Amniotic stem cell (primary cell): ENCODE results near the gene FCAR.
"Not testable (repeated sequence)": the region's sequence is repeated elsewhere in the genome, so short reads cannot be mapped to it uniquely, and the experiment has no call there.

Experiments
- DNase-seq: peaks from one replicate; lab custom pipeline; 2025; lab: John Stamatoyannopoulos, UW

The FCAR gene

DNA sequence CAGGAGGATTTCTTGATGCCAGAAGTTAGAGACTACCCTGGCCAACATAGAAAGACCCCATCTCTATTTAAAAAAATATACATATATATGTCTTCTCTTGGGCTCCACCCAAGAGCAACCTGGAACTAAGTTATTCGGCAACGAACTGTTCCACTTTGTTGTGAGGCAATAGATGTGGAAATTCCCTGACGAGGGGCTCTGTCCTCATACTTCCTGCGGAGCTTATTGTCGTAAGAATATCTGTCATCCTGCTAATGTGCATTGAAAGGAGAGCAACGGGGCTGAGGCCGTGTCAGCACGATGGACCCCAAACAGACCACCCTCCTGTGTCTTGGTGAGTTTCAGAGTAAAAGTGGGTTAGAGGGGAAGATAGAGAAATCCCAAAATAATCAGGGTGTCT is at the start of gene FCAR:
TSS of gene FCAR (plus strand) at position 246 of the 400 bp plus-strand sequence. CDS start at position 301, 55 bp downstream.
- DNase-seq: no peak

DNA sequence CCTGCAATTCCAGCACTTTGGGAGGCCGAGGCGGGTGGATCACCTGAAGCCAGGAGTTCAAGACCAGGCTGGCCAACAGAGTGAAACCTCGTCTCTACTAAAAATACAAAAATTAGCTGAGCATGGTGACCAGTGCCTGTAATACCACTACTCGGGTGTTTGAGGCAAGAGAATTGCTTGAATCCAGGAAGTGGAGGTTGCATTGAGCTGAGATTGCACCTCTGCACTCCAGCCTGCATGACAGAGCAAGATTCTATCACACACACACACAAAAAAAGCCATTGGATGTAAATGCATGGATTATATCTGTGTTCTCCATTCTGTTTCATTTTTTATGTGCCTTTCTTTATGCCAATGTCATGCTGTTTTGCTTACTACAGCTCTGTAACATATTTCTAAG is 49.6 kb upstream of the FCAR start:
- not testable (repeated sequence) for DNase-seq

DNA sequence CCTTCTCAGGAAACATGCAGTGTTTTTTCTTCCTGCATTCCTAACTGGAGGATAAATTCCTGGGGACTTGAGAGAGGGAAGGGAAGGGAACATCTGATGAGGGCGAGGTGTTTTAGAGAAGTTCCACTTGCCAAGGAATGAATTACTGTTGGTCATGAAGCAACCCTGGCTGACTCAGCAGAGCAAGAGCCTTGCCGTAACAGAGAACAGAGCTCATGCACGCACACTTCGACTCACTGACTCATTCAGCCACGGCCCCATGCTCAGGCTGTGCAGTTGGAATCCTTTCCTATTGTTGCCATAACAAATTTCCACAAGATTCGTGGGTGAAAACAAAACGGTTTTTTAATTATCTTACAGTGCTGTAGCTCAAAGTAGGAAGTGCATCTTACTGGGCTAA is 48.7 kb upstream of the FCAR start:
- DNase-seq: not testable (repeated sequence)

DNA sequence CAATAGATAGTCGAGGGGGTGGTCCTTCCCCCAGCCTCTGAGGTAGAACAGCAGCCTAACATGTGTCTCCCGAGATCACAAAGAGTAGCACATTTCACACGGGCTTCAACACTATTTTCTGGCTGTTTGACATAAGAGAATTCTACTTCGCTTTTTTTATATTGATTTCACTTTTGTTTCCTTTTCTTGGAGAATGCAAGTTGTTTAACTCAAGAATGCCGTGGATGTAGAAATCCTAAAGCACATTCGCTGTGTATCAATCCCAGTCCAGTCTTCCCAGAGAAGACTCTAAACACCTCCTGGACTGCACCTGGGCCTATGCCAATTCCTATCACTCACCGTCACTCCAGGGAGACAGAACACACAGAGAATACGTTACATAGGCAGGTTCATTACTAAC is 46.0 kb upstream of the FCAR start:
- DNase-seq: not testable (repeated sequence)

DNA sequence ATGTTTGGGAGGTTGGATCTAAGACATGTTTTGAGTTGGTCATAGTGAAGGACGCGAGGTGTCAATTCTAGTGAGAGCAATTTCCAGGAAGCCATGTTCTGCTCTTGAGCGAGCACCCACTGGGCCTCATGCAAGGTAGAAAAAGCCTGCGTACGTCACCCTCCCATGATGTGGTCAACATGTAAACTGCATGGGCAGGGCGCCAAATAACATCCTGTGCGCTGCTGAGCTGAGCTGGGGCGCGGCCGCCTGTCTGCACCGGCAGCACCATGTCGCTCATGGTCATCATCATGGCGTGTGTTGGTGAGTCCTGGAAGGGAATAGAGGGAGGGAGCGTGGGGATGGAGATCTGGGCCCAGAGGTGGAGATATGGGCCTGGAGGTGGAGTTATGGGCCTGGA is 41.5 kb upstream of the FCAR start, which contains the start of gene KIR2DS4:
TSS of gene KIR2DS4 (plus strand) at position 181 of the 400 bp plus-strand sequence.
- DNase-seq: not testable (repeated sequence)

DNA sequence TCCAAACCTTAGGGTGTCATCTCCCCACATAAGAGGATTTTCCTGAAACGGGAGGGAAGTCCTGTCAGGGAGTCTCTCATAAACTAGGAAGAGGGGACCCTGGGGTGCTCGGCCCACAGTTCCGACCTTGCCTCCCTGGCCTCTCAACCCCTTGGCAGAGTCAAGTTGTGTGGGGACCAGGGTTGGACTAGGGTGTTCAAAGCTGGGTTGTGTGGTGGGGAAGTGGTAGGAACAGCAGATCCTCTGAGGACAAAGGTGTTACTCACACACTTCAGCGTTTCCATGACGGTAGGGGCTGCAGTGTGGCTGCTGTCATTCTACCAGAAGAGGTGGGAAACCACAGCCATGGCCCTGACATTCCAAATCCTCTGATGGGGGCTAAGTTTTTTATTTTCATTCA is 38.9 kb upstream of the FCAR start:
- DNase-seq: not testable (repeated sequence)

DNA sequence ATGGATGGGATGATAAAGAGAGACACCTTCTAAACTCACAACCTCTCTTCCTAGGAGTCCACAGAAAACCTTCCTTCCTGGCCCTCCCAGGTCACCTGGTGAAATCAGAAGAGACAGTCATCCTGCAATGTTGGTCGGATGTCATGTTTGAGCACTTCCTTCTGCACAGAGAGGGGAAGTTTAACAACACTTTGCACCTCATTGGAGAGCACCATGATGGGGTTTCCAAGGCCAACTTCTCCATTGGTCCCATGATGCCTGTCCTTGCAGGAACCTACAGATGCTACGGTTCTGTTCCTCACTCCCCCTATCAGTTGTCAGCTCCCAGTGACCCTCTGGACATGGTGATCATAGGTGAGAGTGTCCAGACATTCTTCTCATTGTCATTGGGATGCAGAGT is 36.5 kb upstream of the FCAR start:
- DNase-seq: not testable (repeated sequence)

DNA sequence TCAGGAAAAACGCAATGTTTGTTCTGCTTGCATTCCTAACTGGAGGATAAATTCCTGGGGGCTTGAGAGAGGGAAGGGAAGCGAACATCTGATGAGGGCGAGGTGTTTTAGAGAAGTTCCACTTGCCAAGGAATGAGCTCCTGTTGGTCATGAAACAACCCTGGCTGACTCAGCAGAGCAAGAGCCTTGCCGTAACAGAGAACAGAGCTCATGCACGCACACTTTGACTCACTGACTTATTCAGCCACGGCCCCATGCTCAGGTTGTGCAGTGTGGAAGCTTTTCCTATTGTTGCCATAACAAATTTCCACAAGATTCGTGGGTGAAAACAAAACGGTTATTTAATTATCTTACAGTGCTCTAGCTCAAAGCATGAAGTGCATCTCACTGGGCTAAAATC is 30.9 kb upstream of the FCAR start:
- DNase-seq: not testable (repeated sequence)

DNA sequence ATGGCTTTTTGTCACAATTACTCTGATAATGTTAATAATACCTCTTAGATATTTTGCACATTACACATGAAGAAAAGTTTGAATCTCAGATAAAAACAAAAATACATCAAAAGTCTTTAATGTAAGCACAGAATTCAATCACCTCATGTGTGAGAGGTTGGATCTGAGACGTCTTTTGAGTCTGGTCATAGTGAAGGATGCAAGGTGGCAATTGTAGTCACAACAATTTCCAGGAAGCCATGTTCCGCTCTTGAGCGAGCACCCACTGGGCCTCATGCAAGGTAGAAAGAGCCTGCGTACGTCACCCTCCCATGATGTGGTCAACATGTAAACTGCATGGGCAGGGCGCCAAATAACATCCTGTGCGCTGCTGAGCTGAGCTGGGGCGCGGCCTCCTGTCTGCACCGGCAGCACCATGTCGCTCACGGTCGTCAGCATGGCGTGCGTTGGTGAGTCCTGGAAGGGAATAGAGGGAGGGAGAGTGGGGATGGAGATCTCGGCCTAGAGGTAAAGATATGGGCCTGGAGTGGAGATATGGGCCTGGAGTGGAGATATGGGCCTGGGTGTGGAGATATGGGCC is 23.9 kb upstream of the FCAR start, which contains the start of gene KIR3DL2:
TSS of gene KIR3DL2 (plus strand) at position 383 of the 580 bp plus-strand sequence. CDS start at position 416, 33 bp downstream.
- DNase-seq: not testable (repeated sequence)

DNA sequence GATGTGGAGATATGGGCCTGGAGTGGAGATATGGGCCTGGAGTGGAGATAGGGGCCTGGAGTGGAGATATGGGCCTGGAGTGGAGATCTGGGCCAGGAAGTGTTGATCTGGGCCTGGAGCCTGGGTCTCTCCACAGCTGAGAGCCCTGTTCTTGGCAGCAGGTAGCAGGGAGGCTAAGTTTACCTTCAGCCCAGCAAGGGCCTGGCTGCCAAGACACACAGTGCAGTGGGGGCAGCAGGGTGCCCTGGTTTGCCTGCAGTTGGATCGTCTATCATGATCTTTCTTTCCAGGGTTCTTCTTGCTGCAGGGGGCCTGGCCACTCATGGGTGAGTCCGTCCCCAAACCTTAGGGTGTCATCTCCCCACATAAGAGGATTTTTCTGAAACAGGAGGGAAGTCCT is 23.1 kb upstream of the FCAR start:
- no peak for DNase-seq

DNA sequence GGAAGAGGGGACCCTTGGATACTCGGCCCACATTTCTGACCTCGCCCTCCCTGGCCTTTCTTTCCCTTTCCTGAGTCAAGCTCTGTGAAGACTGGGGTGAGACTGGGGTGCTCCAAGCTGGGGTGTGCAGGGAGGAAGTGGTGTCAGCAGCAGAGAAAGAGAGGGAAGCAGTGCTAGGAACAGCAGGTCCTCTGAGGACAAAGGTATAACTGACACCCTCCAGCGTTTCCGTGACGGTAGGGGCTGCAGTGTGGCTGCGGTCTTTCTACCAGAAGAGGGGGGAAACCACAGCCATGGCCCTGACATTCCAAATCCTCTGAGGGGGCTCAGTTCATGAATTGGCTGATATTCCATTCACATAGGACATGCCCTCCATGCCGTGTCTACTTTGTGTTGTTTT is 22.7 kb upstream of the FCAR start:
- DNase-seq: no peak

DNA sequence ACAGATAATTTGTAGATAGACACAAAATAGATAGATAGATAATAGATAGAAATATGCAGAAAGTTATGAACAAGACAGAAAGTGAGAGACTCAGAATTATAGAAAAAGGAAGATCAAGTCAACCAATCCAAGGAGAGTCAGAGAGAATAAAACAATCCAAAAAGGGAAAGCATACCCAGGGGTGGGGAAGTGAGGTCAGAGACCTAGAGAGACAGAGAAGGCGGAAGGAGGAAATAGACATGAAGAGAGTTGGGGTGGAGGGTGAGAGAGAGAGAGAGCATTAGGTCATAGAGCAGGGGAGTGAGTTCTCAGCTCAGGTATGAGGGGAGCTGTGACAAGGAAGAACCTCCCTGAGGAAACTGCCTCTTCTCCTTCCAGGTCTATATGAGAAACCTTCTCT is 18.8 kb upstream of the FCAR start:
- DNase-seq: not testable (repeated sequence)

DNA sequence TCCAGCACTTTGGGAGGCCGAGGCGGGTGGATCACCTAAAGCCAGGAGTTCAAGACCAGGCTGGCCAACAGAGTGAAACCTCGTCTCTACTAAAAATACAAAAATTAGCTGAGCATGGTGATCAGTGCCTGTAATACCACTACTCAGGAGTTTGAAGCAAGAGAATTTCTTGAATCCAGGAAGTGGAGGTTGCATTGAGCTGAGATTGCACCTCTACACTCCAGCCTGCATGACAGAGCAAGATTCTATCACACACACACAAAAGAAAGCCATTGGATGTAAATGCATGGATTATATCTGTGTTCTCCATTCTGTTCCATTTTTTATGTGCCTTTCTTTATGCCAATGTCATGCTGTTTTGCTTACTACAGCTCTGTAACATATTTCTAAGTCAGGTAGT is 15.6 kb upstream of the FCAR start:
- not testable (repeated sequence) for DNase-seq

DNA sequence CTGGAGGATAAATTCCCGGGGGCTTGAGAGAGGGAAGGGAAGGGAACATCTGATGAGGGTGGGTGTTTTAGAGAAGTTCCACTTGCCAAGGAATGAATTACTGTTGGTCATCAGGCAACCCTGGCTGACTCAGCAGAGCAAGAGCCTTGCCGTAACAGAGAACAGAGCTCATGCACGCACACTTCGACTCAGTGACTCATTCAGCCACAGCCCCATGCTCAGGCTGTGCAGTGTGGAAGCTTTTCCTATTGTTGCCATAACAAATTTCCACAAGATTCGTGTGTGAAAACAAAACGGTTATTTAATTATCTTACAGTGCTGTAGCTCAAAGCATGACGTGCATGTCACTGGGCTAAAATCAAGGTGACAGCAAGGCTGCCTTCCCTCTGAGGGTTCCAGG is 14.6 kb upstream of the FCAR start:
- DNase-seq: not testable (repeated sequence)

DNA sequence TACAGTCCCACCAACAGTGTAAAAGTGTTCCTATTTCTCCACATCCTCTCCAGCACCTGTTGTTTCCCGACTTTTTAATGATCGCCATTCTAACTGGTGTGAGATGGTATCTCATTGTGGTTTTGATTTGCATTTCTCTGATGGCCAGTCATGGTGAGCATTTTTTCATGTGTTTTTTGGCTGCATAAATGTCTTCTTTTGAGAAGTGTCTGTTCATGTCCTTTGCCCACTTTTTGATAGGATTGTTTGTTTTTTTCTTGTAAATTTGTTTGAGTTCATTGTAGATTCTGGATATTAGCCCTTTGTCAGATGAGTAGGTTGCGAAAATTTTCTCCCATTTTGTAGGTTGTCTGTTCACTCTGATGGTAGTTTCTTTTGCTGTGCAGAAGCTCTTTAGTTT is 10.6 kb upstream of the FCAR start:
- not testable (repeated sequence) for DNase-seq

DNA sequence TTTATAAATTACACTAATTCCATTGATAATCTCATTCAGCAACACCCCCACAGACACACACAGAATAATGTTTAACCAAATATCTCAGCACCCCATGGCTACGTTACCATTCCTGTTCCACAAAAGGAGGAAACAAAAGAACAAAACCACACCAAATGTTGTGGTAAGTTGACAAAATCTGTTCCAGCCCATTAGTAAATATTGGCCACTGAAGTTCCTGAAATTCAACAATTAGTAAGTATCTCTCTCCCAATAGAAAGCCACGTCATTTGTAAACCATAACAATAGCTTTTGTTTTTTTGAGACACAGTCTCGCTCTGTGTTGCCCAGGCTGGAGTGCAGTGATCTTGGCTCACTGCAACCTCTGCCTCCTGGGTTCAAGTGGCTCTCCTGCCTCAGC is 2.3 kb upstream of the FCAR start:
- no peak for DNase-seq

DNA sequence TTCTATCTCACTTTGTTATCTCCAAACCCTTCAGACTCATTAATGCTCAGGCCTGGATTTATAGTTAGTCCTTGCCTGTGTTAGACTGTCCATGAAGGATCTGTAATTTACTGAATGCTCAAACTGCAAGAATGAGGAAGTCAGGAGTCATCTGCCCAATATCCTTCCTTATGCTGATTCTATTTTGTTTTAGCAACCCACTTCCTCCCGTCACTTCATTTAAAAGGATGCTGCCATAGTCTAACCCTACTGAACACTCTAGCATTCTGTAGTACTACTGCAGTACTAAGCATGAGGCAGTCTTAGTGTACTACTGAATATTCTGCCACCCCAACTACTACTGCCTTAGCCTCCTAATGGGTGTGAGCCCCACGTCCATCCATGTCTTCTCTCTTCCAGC is 1.5 kb downstream of the FCAR start:
- no peak for DNase-seq

DNA sequence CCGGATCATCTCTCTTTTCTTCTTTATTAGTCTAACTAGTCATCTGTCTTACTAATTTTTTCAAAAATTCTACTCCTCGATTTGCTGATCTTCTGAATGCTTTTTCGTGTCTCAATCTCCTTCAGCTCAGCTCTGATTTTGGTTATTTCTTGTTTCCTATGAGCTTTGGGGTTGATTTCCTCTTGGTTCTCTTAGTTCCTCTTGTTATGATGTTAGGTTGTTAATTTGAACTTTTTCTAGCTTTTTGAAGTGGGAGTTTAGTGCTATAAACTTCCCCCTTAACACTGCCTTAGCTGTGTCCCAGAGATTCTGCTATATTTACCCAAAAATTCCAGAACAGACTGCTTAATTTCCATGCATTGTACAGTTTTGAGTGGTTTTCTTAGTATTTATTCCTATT is 3.4 kb downstream of the FCAR start:
- no peak for DNase-seq

DNA sequence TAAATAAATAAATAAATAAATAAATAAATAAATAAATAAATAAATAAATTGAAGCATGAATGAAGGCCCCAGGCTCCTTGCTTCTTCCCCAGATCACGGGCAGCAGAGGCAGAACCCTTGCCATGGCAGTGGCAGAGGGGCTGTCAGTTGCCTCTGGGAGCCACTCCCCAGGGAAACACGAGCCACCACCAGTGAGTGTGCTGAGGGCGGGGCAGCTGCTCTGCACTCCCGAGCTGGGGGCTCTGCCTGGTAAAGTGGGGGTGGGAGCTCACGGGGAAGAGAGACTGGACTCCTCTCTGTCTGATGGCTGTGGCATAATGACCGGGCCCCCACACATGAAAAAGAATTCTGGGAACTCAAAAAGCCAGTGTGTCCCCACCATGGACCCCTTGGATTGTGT is 7.8 kb downstream of the FCAR start:
- no peak for DNase-seq

DNA sequence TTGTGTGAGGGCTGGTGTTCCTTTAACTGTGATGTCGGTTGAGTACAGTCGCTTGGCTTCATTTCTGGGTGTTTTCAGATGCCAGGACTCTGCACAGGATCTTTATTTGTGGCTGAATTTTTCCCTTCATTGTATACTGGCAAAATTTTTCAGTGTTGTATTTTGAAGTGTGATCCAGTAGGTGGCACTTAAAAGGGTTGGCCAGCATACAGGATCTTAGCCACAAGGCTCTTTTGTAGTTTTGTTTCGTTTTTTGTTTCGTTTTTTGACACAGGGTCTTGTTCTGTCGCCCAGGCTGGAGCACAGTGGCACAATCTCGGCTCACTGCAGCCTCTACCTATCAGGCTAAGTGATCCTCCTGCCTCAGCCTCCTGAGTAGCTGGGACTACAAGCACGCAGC is 8.7 kb downstream of the FCAR start:
- DNase-seq: no peak

DNA sequence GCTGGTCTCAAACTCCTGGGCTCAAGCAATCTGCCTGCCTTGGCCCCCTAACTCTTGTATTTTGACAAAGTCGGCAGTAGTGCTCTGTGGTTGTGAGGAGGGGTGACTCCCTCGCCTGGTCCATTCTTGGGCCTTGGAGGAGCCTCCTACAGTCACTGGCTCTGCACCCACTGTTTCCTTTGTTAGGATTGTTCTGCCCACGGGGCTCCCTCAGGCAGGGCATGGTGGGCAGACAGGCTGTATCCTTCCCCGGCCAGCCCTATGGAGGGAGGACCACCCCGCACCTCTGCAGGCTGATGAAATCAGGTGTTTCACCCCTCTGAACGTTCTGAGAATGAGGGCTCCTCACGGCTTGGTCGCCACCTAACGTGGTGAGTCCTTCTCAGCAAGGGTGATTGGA is 9.2 kb downstream of the FCAR start:
- no peak for DNase-seq

DNA sequence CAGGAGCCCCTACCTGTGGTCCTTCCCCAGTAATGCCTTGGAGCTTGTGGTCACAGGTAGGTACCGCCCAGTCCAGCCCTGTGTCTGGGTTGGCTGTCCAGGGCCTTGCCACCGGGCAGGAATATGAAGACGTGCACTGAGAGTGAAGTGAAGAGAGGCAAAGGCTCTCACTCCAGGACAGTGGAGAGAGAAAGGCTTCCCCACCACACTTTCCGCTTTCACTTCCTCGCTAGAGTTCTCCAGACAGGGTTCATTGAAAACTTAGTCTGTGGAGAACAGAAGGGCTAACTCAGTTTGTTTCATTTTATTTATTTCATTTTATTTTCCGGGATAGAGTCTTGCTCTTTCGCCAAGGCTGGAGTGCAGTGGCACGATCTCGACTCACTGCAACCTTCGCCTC is 14.2 kb downstream of the FCAR start:
- DNase-seq: no peak

DNA sequence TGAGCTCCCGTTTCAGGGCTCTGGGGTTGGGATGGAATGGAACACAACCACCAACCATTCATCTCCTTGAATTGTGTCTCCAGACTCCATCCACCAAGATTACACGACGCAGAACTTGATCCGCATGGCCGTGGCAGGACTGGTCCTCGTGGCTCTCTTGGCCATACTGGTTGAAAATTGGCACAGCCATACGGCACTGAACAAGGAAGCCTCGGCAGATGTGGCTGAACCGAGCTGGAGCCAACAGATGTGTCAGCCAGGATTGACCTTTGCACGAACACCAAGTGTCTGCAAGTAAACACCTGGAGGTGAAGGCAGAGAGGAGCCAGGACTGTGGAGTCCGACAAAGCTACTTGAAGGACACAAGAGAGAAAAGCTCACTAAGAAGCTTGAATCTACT is 15.5 kb downstream of the FCAR start:
- no peak for DNase-seq

DNA sequence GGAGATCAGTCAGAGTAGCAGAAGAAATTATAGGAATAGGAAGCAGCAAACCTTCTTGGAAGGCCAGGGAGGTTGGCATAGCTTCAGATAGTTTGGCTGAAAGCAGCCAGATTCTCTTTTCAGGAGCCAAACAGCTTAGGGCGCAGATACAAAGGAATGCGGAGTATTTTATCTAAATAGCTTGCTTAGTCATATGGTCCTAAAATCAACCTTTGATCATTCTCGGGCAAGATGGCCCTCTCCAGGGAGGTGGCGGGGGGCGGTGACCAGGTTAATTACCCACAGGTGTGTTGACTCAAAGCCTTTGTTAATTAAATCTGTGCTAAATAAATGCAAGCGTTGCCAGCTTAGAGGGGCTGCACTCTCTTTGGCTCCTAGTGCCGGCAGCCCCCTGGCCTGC is 19.4 kb downstream of the FCAR start:
- no peak for DNase-seq
